Measurements from ENCODE around the gene ZNF609. TPM values are rescaled to one million over a fixed set of nuclear protein-coding genes. Genes with fewer than 3 reads are reported as not detected.

ZNF609 gene
- polyA plus RNA-seq, 1 donor from 2014 or later = 11.8 TPM

DNA sequence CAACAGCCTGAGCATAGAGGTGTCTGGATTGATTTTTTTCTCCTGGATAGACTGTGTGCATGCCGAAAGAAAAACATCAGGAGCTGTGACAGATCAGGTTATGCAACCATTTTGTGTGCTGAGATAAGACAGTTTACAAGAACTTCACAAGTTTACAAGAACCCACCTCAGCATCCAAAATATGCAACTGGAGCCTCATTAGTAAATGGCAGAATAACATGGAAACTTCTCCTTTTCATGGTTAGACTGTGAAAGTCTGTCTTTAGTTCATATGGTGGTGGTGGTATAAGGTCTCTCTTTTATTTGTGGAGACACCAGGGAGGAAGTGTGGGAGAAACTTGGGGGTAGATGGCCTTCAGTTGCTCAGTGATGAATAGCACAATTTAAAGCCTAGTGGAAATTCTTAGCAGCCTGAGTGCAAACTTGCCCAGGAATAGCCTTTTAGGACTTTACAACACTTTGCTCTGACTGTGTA is 3.7 kb upstream of the ZNF609 start:
- peaks cover 5% of the 10 kb centered on the region for H3K79me2 ChIP-seq (replicated peaks; ENCODE audit: insufficient read depth, low read length)
- H3K9ac ChIP-seq (ENCODE audit: low read length) = peak overlapping the region; percentile 27
- no peaks in the 10 kb centered on the region for H3K9me3 ChIP-seq (ENCODE audit: low read length)
- H3F3A ChIP-seq (ENCODE audit: insufficient read depth, low read length, poor library complexity, severe bottlenecking) = peaks cover 3% of the 10 kb centered on the region
- peak overlapping the region; percentile 69 for H3K27ac ChIP-seq (ENCODE audit: low read length)
- peak overlapping the region; percentile 36 for H3K4me2 ChIP-seq (ENCODE audit: low read length)
- peak overlapping the region; percentile 43 for H3K4me3 ChIP-seq (ENCODE audit: low read length)
- TF ChIP-seq MXI1 (conservative IDR thresholded peaks at IDR 0.05; ENCODE audit: poor library complexity, severe bottlenecking) = no peak
- H3K27me3 ChIP-seq (ENCODE audit: insufficient read depth, low read depth, low read length) = no peaks in the 10 kb centered on the region
- H4K20me1 ChIP-seq (ENCODE audit: insufficient read depth) = no peaks in the 10 kb centered on the region
- H2AFZ ChIP-seq (ENCODE audit: low read depth, low read length) = no peak overlapping the region
- H3K36me3 ChIP-seq (ENCODE audit: insufficient read depth, low read length) = no peaks in the 10 kb centered on the region
- H3K9me2 ChIP-seq (ENCODE audit: insufficient read depth, low read length) = no peaks in the 10 kb centered on the region

GRCh38 chr15:64459066-64459781 is 1.2 kb upstream of the ZNF609 start:
- peaks cover 2% of the 10 kb centered on the region for H3F3A ChIP-seq (ENCODE audit: insufficient read depth, low read length, poor library complexity, severe bottlenecking)
- H3K36me3 ChIP-seq (ENCODE audit: insufficient read depth, low read length) = no peaks in the 10 kb centered on the region
- no peak overlapping the region for H3K27ac ChIP-seq (ENCODE audit: low read length)
- no peaks in the 10 kb centered on the region for H4K20me1 ChIP-seq (ENCODE audit: insufficient read depth)
- no peaks in the 10 kb centered on the region for H3K9me3 ChIP-seq (ENCODE audit: low read length)
- no peak overlapping the region for H2AFZ ChIP-seq (ENCODE audit: low read depth, low read length)
- no peaks in the 10 kb centered on the region for H3K27me3 ChIP-seq (ENCODE audit: insufficient read depth, low read depth, low read length)
- TF ChIP-seq POLR2AphosphoS5 (IDR thresholded peaks at IDR 0.05) (no peak), EZH2 (IDR thresholded peaks at IDR 0.05; ENCODE audit: borderline replicate concordance, insufficient read depth, low read length, poor library complexity, severe bottlenecking) (no peak), MXI1 (conservative IDR thresholded peaks at IDR 0.05; ENCODE audit: poor library complexity, severe bottlenecking) (no peak), EP300 (conservative IDR thresholded peaks at IDR 0.05; ENCODE audit: poor library complexity, severe bottlenecking) (no peak), SMC3 (conservative IDR thresholded peaks at IDR 0.05; ENCODE audit: poor library complexity) (no peak), CTCF (IDR thresholded peaks at IDR 0.05; ENCODE audit: poor library complexity, severe bottlenecking) (no peak), TAF1 (IDR thresholded peaks at IDR 0.05; ENCODE audit: low read depth) (no peak), RAD21 (conservative IDR thresholded peaks at IDR 0.05) (no peak)
- TF ChIP-seq, protein P1, sequence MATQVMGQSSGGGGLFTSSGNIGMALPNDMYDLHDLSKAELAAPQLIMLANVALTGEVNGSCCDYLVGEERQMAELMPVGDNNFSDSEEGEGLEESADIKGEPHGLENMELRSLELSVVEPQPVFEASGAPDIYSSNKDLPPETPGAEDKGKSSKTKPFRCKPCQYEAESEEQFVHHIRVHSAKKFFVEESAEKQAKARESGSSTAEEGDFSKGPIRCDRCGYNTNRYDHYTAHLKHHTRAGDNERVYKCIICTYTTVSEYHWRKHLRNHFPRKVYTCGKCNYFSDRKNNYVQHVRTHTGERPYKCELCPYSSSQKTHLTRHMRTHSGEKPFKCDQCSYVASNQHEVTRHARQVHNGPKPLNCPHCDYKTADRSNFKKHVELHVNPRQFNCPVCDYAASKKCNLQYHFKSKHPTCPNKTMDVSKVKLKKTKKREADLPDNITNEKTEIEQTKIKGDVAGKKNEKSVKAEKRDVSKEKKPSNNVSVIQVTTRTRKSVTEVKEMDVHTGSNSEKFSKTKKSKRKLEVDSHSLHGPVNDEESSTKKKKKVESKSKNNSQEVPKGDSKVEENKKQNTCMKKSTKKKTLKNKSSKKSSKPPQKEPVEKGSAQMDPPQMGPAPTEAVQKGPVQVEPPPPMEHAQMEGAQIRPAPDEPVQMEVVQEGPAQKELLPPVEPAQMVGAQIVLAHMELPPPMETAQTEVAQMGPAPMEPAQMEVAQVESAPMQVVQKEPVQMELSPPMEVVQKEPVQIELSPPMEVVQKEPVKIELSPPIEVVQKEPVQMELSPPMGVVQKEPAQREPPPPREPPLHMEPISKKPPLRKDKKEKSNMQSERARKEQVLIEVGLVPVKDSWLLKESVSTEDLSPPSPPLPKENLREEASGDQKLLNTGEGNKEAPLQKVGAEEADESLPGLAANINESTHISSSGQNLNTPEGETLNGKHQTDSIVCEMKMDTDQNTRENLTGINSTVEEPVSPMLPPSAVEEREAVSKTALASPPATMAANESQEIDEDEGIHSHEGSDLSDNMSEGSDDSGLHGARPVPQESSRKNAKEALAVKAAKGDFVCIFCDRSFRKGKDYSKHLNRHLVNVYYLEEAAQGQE (IDR thresholded peaks at IDR 0.05; ENCODE audit: borderline replicate concordance) = no peak
- H3K4me3 ChIP-seq (ENCODE audit: low read length) = peak overlapping the region; percentile 68
- peaks cover 30% of the 10 kb centered on the region for H3K79me2 ChIP-seq (replicated peaks; ENCODE audit: insufficient read depth, low read length)
- no peak overlapping the region for H3K4me2 ChIP-seq (ENCODE audit: low read length)
- no peaks in the 10 kb centered on the region for H3K9me2 ChIP-seq (ENCODE audit: insufficient read depth, low read length)
- no peak overlapping the region for H3K9ac ChIP-seq (ENCODE audit: low read length)

All from neural cell (in vitro differentiated cells).